ENCODE data around the gene CHKB.

GRCh38 chr22:50584106-50585096, 1.8 kb upstream of the CHKB start:
- TF ChIP-seq CTCF (IDR thresholded peaks at IDR 0.05), result no peak
- no peak for TF ChIP-seq POLR2A (IDR thresholded peaks at IDR 0.05)

All from prostate gland (tissue), 2 donors.